Fibroblast of lung (primary cell): ENCODE data around the gene CCDC92B. TPM values are rescaled to one million over a fixed set of nuclear protein-coding genes. Genes with fewer than 3 reads are reported as not detected.

Source experiments
- DNase-seq, 2 donors: peaks; one replicate each; pipeline versions ENCODE4 v3.0.0 to v3.0.0-alpha.2; 2010; ENCODE audit warnings: low read depth in 2 of 2
- H2AFZ ChIP-seq: 2 replicates; pipeline ENCODE4 v1.5.1; 2012; ENCODE audit warnings: low read length, control low read depth, inconsistent platforms
- H3K27ac ChIP-seq: 2 replicates; pipeline ENCODE4 v1.5.1; 2011; ENCODE audit warnings: low read length, control low read depth; ENCODE audit not compliant: insufficient read depth
- H3K27me3 ChIP-seq: 2 replicates; pipeline ENCODE4 v1.5.1; 2011; ENCODE audit warnings: mild to moderate bottlenecking, low read length; ENCODE audit not compliant: control insufficient read depth, insufficient read depth
- H3K36me3 ChIP-seq: 2 replicates; pipeline ENCODE4 v1.5.1; 2011; ENCODE audit warnings: low read length; ENCODE audit not compliant: control insufficient read depth, insufficient read depth
- H3K4me1 ChIP-seq: 2 replicates; pipeline ENCODE4 v1.5.1; 2011; ENCODE audit warnings: low read length; ENCODE audit not compliant: control insufficient read depth, insufficient read depth; ENCODE audit errors: extremely low read depth
- H3K4me2 ChIP-seq: 2 replicates; pipeline ENCODE4 v1.5.1; 2011; ENCODE audit warnings: low read length, control low read depth; ENCODE audit not compliant: insufficient read depth; ENCODE audit errors: extremely low read depth
- H3K4me3 ChIP-seq, 4 experiments: fragments of 200-600 bp in 1 of 4; sonication (generic) in 1 of 4; replicated peaks in 1 of 4; 2 replicates each; pipeline ENCODE4 v1.5.1; 2011 to 2016; ENCODE audit warnings: low read length in 4 of 4, low read depth in 3 of 4, mild to moderate bottlenecking in 3 of 4, control low read depth in 2 of 4, inconsistent platforms in 1 of 4, mixed read lengths in 1 of 4; ENCODE audit not compliant: insufficient read depth in 1 of 4; ENCODE audit errors: control extremely low read depth in 1 of 4
- H3K79me2 ChIP-seq: 2 replicates; pipeline ENCODE4 v1.5.1; 2012; ENCODE audit warnings: mild to moderate bottlenecking, low read length, inconsistent platforms; ENCODE audit not compliant: control insufficient read depth, insufficient read depth
- H3K9ac ChIP-seq: 2 replicates; pipeline ENCODE4 v1.5.1; 2011; ENCODE audit warnings: mild to moderate bottlenecking, low read length, control low read depth; ENCODE audit not compliant: insufficient read depth
- H3K9me3 ChIP-seq: 2 replicates; pipeline ENCODE4 v1.5.1; 2012; ENCODE audit warnings: low read depth, low read length; ENCODE audit not compliant: control insufficient read depth, insufficient read depth
- H4K20me1 ChIP-seq: 2 replicates; pipeline ENCODE4 v1.5.1; 2011; ENCODE audit warnings: low read length; ENCODE audit not compliant: control insufficient read depth, insufficient read depth; ENCODE audit errors: extremely low read depth
- EZH2 ChIP-seq: IDR thresholded peaks from 2 replicates; pipeline ENCODE4 v1.5.1; 2012; ENCODE audit warnings: low read length, control low read depth, mild to moderate bottlenecking; ENCODE audit errors: missing control alignments
- polyA plus RNA-seq, 2 donors: library from polyadenylated mRNA; depleted of rRNA in 1 of 2; stranded (reverse) in 1 of 2; unstranded in 1 of 2; fragments of >200 nt; gene quantifications; 2 replicates each; pipeline ENCODE4 v1.2.1, GENCODE V29; 2011 to 2012; ENCODE audit warnings: missing spikeins in 1 of 2
- total RNA-seq: library from RNA; depleted of rRNA; stranded (reverse); fragments of >200 nt; gene quantifications from 2 replicates; pipeline ENCODE4 v1.2.1, GENCODE V29; 2014
- TF ChIP-seq, protein P1 (sequence below), 2 donors: IDR thresholded peaks in 1 of 2; conservative IDR thresholded peaks in 1 of 2; 1 replicate in 1 of 2; 2 replicates in 1 of 2; pipeline ENCODE4 v1.5.1; 2011 to 2012; ENCODE audit warnings: low read length in 2 of 2, control low read depth in 1 of 2, inconsistent platforms in 1 of 2, low read depth in 1 of 2, mild to moderate bottlenecking in 1 of 2

CCDC92B gene
- total and polyA plus RNA-seq, 2 donors (not counting 1 experiment from before 2014, with no cell fraction given): not detected

DNA sequence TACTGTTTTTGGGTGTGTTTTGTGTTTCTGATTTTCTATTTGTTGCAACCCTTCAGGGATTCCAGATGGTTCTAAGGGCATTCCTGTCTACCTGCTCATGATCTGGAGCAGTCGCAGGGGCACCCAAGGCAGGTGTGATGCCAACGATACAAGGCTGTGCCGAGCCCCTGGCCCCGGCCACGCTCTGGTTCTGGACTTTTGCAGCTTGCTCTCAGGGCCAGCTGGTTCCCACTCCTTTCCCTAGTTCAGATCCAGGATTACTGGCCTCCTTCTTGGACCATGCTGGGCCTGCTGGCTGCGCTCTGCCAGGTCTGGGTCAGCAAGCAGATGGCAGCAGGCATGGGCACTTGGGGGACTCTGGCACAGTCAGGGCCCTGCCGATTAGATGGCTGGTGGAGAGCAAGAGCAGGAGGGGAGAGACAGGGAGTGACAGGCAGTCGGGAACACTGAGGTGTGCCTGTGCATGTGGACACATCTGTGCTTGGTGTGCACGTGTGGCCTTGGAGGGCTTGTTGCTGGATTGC is 31.5 kb upstream of the CCDC92B start:
- TF ChIP-seq, protein P1, sequence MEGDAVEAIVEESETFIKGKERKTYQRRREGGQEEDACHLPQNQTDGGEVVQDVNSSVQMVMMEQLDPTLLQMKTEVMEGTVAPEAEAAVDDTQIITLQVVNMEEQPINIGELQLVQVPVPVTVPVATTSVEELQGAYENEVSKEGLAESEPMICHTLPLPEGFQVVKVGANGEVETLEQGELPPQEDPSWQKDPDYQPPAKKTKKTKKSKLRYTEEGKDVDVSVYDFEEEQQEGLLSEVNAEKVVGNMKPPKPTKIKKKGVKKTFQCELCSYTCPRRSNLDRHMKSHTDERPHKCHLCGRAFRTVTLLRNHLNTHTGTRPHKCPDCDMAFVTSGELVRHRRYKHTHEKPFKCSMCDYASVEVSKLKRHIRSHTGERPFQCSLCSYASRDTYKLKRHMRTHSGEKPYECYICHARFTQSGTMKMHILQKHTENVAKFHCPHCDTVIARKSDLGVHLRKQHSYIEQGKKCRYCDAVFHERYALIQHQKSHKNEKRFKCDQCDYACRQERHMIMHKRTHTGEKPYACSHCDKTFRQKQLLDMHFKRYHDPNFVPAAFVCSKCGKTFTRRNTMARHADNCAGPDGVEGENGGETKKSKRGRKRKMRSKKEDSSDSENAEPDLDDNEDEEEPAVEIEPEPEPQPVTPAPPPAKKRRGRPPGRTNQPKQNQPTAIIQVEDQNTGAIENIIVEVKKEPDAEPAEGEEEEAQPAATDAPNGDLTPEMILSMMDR (conservative IDR thresholded peaks at IDR 0.05 in 1 of 2, IDR thresholded peaks at IDR 0.05 in 1 of 2; ENCODE audit: low read depth in 1 of 2, low read length in 2 of 2): no peak
- TF ChIP-seq EZH2: no peak
- no peak overlapping the region for H3K27ac ChIP-seq
- no peaks in the 10 kb centered on the region for H3K9me3 ChIP-seq
- no peaks in the 10 kb centered on the region for H3K36me3 ChIP-seq
- no peak overlapping the region for H3K4me2 ChIP-seq
- H3K4me3 ChIP-seq: no peak overlapping the region
- no peak for DNase-seq
- H3K4me1 ChIP-seq: no peaks in the 10 kb centered on the region
- H3K79me2 ChIP-seq: no peaks in the 10 kb centered on the region
- H3K9ac ChIP-seq: no peak overlapping the region
- H4K20me1 ChIP-seq: no peaks in the 10 kb centered on the region
- H3K27me3 ChIP-seq: peaks cover 9% of the 10 kb centered on the region
- no peak overlapping the region for H2AFZ ChIP-seq

DNA sequence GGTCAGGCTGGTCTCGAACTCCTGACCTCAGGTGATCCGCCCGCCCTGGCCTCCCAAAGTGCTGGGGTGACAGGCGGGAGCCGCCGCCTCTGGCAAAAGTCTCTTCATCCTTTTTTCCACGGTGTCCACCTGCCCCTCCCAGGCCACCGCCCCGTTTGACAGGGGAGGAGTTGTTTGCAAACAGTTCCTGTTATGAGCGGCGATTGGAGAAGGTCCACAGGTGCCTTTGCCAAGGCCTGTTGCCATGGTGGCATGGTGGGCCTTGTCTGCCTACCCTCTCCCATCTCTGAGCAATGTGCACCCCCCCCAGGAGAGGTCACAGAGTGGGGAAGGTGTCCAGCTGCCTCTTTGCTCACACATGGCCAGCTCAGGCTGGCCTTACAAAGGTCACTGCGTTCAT is 30.8 kb upstream of the CCDC92B start:
- Histone ChIP-seq H4K20me1 (no peaks in the 10 kb centered on the region), H3K9me3 (no peaks in the 10 kb centered on the region), H3K27ac (no peak overlapping the region), H3K4me2 (no peak overlapping the region), H2AFZ (no peak overlapping the region), H3K27me3 (peaks cover 12% of the 10 kb centered on the region), H3K36me3 (no peaks in the 10 kb centered on the region), H3K9ac (no peak overlapping the region), H3K4me1 (no peaks in the 10 kb centered on the region), H3K79me2 (no peaks in the 10 kb centered on the region), H3K4me3 (no peak overlapping the region)
- TF ChIP-seq, protein P1 (conservative IDR thresholded peaks at IDR 0.05 in 1 of 2, IDR thresholded peaks at IDR 0.05 in 1 of 2; ENCODE audit: low read depth in 1 of 2, low read length in 2 of 2): no peak
- no peak for TF ChIP-seq EZH2
- no peak for DNase-seq

DNA sequence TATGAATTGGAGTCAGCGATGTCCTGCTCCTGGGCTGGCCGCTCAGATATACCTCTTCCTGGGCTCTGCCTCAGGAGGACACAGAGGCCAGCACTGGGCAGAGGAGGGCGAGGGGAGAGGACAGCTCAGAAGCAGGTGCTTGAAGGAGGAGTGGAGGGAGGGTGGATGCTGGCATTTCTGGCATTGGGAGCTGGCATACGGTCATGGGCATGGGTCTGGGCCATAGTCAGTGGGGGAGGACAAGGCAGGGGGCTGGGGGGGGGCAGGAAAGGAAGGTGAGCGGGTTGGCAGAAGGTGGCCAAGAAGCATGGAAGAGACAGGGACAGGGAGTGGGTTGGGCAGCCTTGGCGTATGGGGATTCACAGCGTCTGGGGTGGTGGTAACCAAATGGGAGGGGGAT is 30.1 kb upstream of the CCDC92B start:
- H3K36me3 ChIP-seq: no peaks in the 10 kb centered on the region

More for the DNA sequence above, 30.1 kb upstream of the CCDC92B start:
- Histone ChIP-seq H3K27ac (no peak overlapping the region), H3K4me2 (no peak overlapping the region), H3K9me3 (no peaks in the 10 kb centered on the region), H3K4me1 (no peaks in the 10 kb centered on the region), H3K9ac (no peak overlapping the region), H3K27me3 (peaks cover 12% of the 10 kb centered on the region), H3K79me2 (no peaks in the 10 kb centered on the region), H2AFZ (no peak overlapping the region), H3K4me3 (no peak overlapping the region), H4K20me1 (no peaks in the 10 kb centered on the region)
- no peak for DNase-seq
- TF ChIP-seq, protein P1 (conservative IDR thresholded peaks at IDR 0.05 in 1 of 2, IDR thresholded peaks at IDR 0.05 in 1 of 2; ENCODE audit: low read depth in 1 of 2, low read length in 2 of 2): no peak
- TF ChIP-seq EZH2: no peak
